Glutamatergic neuron (in vitro differentiated cells): ENCODE results near the gene AJM1. TPM values are rescaled to one million over a fixed set of nuclear protein-coding genes. Genes with fewer than 3 reads are reported as not detected.

ENCODE experiments used
- DNase-seq: peaks from one replicate; pipeline ENCODE4 v3.0.0; 2022
- H3K27ac Mint-ChIP-seq: one replicate; pipeline ENCODE4 v1.8.0; 2020; ENCODE audit warnings: mild to moderate bottlenecking, mixed read lengths, inconsistent platforms; ENCODE audit not compliant: unreplicated experiment
- H3K27me3 Mint-ChIP-seq: one replicate; pipeline ENCODE4 v1.8.0; 2020; ENCODE audit warnings: mild to moderate bottlenecking, moderate library complexity, mixed read lengths, inconsistent platforms; ENCODE audit not compliant: unreplicated experiment
- H3K36me3 Mint-ChIP-seq: one replicate; pipeline ENCODE4 v1.8.0; 2020; ENCODE audit warnings: mild to moderate bottlenecking, mixed read lengths, inconsistent platforms; ENCODE audit not compliant: unreplicated experiment
- H3K4me1 Mint-ChIP-seq: one replicate; pipeline ENCODE4 v1.8.0; 2020; ENCODE audit warnings: mild to moderate bottlenecking, low read depth, mixed read lengths, inconsistent platforms; ENCODE audit not compliant: unreplicated experiment
- H3K4me3 Mint-ChIP-seq: one replicate; pipeline ENCODE4 v1.8.0; 2020; ENCODE audit warnings: mild to moderate bottlenecking, mixed read lengths, inconsistent platforms; ENCODE audit not compliant: unreplicated experiment
- H3K9me3 Mint-ChIP-seq: one replicate; pipeline ENCODE4 v1.8.0; 2020; ENCODE audit warnings: mild to moderate bottlenecking, moderate library complexity, mixed read lengths, inconsistent platforms; ENCODE audit not compliant: unreplicated experiment
- total RNA-seq: library from RNA; stranded (reverse); fragmentation: NEBNext Ultra II Directional; extraction: Animal tissue kit (Norgen Biotek cat#: 25700); gene quantifications from one replicate; pipeline ENCODE4 v1.2.1, GENCODE V29; 2021; ENCODE audit not compliant: unreplicated experiment
- TF ChIP-seq, protein P1 (sequence below): fragments of 200-600 bp; sonication (generic); IDR thresholded peaks from one replicate; pipeline ENCODE4 v1.5.0; 2021; ENCODE audit not compliant: partially characterized antibody, unreplicated experiment

Gene AJM1
- total RNA-seq, 1 donor from 2014 or later: 15.3 TPM

DNA sequence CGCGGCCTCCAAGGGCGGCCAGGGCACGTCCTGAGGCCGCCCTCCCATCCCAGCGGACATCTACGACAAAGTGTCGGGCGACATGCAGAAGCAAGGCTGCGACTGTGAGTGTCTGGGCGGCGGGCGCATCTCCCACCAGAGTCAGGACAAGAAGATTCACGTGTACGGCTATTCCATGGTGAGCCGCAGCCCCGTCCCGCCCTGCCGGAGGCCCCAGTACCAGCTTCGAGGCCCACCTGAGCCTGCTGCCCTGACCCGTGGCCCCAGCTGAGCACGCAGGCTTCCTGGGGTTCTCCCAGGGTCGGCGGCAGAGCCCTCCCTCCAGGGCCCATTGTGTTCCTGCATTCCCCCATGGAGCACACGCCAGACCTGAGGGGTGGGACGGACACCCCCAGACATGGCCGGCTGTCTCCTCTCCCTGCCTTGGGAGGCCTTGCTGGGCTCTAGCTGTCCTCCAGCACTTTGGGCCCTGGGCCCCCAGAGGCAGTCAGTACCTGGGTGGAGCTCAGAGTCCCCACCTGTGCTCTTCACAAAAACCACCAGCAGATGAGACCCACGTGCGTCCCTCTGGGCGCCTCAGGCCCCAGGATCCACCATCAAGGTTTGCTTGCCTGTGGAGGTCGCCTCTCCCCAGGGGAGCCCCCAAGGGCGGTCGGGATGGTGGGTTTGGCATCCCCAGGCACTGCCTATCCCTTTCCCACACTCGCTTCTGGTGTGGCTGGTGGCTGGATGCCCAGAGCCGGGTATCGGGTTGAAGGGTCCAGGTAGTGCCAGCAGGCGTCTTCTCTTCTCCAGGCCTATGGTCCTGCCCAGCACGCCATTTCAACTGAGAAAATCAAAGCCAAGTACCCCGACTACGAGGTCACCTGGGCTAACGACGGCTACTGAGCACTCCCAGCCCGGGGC, 7.9 kb downstream of the AJM1 start:
- Mint-ChIP-seq H3K4me3 (peak overlapping the region; percentile 91), H3K27ac (no peak overlapping the region), H3K27me3 (peaks cover 12% of the 10 kb centered on the region), H3K4me1 (peaks cover 2% of the 10 kb centered on the region), H3K36me3 (no peaks in the 10 kb centered on the region), H3K9me3 (peaks cover 8% of the 10 kb centered on the region)
- TF ChIP-seq, protein P1, sequence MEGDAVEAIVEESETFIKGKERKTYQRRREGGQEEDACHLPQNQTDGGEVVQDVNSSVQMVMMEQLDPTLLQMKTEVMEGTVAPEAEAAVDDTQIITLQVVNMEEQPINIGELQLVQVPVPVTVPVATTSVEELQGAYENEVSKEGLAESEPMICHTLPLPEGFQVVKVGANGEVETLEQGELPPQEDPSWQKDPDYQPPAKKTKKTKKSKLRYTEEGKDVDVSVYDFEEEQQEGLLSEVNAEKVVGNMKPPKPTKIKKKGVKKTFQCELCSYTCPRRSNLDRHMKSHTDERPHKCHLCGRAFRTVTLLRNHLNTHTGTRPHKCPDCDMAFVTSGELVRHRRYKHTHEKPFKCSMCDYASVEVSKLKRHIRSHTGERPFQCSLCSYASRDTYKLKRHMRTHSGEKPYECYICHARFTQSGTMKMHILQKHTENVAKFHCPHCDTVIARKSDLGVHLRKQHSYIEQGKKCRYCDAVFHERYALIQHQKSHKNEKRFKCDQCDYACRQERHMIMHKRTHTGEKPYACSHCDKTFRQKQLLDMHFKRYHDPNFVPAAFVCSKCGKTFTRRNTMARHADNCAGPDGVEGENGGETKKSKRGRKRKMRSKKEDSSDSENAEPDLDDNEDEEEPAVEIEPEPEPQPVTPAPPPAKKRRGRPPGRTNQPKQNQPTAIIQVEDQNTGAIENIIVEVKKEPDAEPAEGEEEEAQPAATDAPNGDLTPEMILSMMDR: no peak
- peak; percentile 35 for DNase-seq

DNA sequence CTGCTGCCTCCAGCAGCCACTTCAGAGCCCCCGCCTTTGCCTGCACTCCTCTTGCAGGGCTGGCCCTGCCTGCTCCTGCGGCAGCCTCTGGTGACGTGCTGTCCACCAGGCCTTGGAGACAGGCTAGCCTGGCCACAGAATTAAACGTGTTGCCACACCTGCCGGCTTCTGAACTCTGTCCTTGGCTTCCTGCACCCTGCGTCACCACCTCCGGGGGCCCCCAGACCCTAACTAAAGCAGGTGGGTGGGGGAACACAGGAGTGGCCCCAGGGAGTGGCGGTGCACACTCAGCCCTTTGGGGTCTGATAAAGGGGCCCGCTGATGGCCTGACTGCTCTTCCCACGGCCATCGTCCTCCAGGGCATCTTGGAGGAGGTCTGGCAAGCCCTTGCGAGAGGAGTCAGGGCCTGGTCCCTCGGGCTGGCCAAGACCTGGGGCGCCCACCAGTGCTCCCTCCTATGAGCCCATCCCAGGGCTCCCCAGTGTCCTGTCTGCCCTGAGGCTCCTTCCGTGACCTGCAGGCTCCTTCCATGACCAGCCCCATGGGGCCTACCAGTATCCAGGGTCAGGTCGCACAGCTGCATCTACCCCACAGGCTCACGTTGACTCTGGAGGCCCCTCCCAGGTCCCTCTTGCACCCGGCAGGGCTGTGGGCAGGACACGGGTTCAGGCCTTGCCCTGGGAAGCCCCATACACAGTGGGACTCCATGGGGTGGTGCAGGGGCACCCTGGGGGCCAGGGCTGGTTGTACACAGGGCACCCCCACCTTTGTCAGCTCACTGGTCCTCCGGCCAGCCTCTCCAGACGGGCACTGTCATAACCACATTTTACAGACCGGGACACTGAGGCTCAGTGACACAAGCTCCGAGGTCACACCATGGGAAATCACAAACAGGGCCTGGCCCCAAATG, 8.8 kb downstream of the AJM1 start:
- no peak overlapping the region for H3K27ac Mint-ChIP-seq
- H3K4me3 Mint-ChIP-seq: no peak overlapping the region
- H3K4me1 Mint-ChIP-seq: peaks cover 2% of the 10 kb centered on the region
- H3K36me3 Mint-ChIP-seq: no peaks in the 10 kb centered on the region
- peaks cover 12% of the 10 kb centered on the region for H3K27me3 Mint-ChIP-seq
- H3K9me3 Mint-ChIP-seq: peaks cover 8% of the 10 kb centered on the region
- peak; percentile 27 for DNase-seq
- TF ChIP-seq, protein P1: no peak

DNA sequence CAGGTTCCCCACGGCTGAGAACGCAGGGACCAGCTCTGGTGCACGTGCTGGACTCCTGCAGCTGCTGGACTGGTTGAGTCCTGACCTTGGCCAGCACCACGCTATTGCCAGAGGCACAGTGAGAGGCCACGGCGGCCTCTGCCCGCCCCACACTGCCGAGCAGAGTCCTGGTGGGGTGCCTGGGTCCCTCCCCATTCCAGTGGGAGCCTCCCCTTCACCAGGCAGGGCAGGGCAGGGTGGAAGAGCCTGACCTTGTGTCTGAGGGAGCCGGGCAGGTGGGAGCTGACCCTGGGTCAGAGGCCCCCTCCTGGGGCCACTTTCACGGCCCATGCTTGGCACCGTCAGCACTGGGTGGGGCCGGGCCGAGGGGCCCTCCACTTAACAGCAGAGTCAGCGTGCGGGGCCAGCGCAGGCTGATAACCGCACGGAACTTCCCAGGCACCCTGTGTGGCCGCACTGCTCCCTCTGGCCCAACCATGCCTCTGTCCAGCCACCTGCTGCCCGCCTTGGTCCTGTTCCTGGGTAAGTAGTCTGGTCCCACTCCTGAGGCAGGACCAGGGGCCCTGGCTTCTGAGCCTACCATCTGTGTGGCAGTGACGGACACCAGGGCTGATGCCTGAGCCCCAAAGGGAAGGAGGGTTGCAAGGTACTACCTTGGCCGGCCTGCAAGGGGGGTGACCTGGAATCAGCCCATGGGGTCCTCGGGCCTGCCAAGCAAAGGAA, 9.8 kb downstream of the AJM1 start, which contains the start of gene MAMDC4:
MAMDC4 (plus strand) TSS at position 406 of the 723 bp plus-strand sequence; CDS start at position 477, 71 bp downstream.
- Mint-ChIP-seq H3K4me1 (peaks cover 2% of the 10 kb centered on the region), H3K27ac (no peak within 1 kb of the TSS), H3K9me3 (peaks cover 8% of the 10 kb centered on the region), H3K36me3 (no peaks in the 10 kb centered on the region), H3K4me3 (no peak within 1 kb of the TSS), H3K27me3 (peaks cover 12% of the 10 kb centered on the region)
- TF ChIP-seq, protein P1: no peak
- DNase-seq: peak; percentile 14

DNA sequence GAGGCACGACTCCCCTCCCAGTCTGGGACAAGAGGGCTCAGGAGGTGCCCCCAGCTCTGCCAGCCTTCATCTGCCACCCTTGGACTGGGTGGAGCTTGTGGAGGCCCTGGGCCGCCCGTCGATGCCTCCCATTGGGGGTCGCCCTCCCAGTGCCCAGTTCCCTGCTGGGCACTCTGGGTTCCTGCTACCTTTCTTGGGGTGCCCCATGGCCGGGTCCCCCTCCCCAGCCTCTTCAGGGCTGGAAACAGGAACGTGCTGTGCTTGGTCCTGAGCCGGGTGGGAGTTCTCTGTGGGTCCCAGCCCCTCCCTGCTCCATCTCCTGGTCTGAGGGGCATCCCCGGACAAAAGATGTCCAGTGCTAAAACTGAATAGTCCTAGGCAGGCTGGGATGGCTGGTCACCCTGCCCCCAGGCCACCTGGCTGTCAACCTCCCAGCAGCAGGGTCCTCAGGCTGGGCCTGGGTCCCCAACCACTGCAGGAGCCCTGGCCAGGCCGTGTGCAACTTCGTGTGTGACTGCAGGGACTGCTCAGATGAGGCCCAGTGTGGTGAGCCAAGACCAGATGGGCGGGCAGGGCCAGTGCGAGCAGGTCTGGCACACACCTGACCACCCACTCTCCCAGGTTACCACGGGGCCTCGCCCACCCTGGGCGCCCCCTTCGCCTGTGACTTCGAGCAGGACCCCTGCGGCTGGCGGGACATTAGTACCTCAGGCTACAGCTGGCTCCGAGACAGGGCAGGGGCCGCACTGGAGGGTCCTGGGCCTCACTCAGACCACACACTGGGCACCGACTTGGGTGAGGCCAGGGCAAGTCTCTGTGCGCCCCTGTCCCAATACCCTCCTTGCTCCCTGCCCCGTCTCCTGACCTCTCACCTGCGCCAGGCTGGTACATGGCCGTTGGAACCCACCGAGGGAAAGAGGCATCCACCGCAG, 10.7 kb downstream of the AJM1 start:
- H3K27ac Mint-ChIP-seq: no peak overlapping the region
- TF ChIP-seq, protein P1: no peak
- peaks cover 2% of the 10 kb centered on the region for H3K4me1 Mint-ChIP-seq
- peak; percentile 15 for DNase-seq
- H3K27me3 Mint-ChIP-seq: peaks cover 7% of the 10 kb centered on the region
- H3K9me3 Mint-ChIP-seq: peaks cover 4% of the 10 kb centered on the region
- no peak overlapping the region for H3K4me3 Mint-ChIP-seq
- no peaks in the 10 kb centered on the region for H3K36me3 Mint-ChIP-seq
